ENCODE data around the gene RAF1. TPM values are rescaled to one million over a fixed set of nuclear protein-coding genes. Genes with fewer than 3 reads are reported as not detected.
A peak's percentile ranks its signal among the peaks of the same experiment; 100 is the strongest.

Gene RAF1
- total and polyA plus RNA-seq, 2 of the 13 experiments (the other 11 are each of a cell fraction or from before 2014, with no cell fraction given), result 72.2 to 91.4 TPM

DNA sequence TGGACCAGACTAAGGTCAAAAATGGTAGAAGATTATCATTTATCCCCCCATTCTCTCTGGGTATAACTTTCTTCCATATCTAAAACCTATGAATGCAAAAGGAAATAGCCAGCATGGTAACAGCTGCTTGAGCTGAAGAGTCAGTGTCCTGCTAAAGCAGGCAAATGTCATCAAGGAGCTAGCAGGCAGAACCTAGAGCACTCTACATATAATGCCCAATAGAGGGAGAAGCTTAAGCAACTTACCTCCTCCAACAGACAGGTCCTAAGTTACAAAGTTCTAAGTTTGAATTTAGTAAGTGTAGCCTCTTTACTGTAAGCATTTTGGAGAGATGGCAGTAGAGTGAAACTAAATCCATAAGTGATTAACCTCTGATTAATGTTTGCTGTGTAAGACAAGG lies 7.7 kb downstream of the RAF1 start:
- intact Hi-C loops (cut with micrococcal nuclease; ENCODE audit: unreplicated experiment) (no loop called here), in situ Hi-C loops (cut with HindIII; ENCODE audit: extremely low pct_ligation_motif_present, low pct_unique_long_range_greater_than_20kb) (no loop called here)
- Histone ChIP-seq H3K4me3 (replicated peaks in 1 of 3; ENCODE audit: insufficient read depth in 1 of 3, low read depth in 2 of 3, low read length in 3 of 3) (no peak overlapping the region), H3K4me1 (ENCODE audit: insufficient read depth, low read length) (peaks cover 62% of the 10 kb centered on the region), H3K9ac (ENCODE audit: insufficient read depth, low read depth, low read length) (no peak overlapping the region), H4K20me1 (ENCODE audit: insufficient read depth, low read length) (peaks cover 25% of the 10 kb centered on the region), H3K79me2 (ENCODE audit: insufficient read depth, low read length) (peaks cover 97% of the 10 kb centered on the region), H2AFZ (ENCODE audit: low read length) (no peak overlapping the region), H3K27ac (ENCODE audit: extremely low read length, insufficient read depth, low read length) (no peak overlapping the region), H3K27me3 (ENCODE audit: control insufficient read depth in 1 of 2, insufficient read depth in 2 of 2, low read length in 2 of 2) (no peaks in the 10 kb centered on the region), H3K36me3 (replicated peaks in 1 of 2; ENCODE audit: control insufficient read depth in 1 of 2, insufficient read depth in 2 of 2, low read length in 2 of 2) (no peaks in the 10 kb centered on the region; a peak in 1 of 5 replicates), H3K9me3 (ENCODE audit: low read length) (no peaks in the 10 kb centered on the region), H3K4me2 (ENCODE audit: low read depth, low read length) (no peak overlapping the region)
- ChIA-PET CTCF (ENCODE audit: low intra/inter-chr PET ratio, low total read pairs) (no interaction called here), POLR2A (no interaction called here)
- FAIRE-seq (no peak), ATAC-seq (peak; percentile 57; the same call in 2 of the 3 replicates), DNase-seq (ENCODE audit: low spot score) (no peak)
- TSS peak; percentile 2 for BruUV-seq (replicated peaks)
- TF ChIP-seq, protein P1, sequence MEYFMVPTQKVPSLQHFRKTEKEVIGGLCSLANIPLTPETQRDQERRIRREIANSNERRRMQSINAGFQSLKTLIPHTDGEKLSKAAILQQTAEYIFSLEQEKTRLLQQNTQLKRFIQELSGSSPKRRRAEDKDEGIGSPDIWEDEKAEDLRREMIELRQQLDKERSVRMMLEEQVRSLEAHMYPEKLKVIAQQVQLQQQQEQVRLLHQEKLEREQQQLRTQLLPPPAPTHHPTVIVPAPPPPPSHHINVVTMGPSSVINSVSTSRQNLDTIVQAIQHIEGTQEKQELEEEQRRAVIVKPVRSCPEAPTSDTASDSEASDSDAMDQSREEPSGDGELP (IDR thresholded peaks at IDR 0.05; ENCODE audit: borderline replicate concordance, low read depth), result no peak
- TF ChIP-seq SAFB2 (CRISPR knock-in tag; IDR thresholded peaks at IDR 0.05; ENCODE audit: borderline replicate concordance, low read depth), result no peak
- TF ChIP-seq, protein P2, sequence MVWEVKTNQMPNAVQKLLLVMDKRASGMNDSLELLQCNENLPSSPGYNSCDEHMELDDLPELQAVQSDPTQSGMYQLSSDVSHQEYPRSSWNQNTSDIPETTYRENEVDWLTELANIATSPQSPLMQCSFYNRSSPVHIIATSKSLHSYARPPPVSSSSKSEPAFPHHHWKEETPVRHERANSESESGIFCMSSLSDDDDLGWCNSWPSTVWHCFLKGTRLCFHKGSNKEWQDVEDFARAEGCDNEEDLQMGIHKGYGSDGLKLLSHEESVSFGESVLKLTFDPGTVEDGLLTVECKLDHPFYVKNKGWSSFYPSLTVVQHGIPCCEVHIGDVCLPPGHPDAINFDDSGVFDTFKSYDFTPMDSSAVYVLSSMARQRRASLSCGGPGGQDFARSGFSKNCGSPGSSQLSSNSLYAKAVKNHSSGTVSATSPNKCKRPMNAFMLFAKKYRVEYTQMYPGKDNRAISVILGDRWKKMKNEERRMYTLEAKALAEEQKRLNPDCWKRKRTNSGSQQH (CRISPR knock-in tag; IDR thresholded peaks at IDR 0.05; ENCODE audit: low read depth), result no peak
- no peak for TF ChIP-seq ZNF703 (CRISPR knock-in tag; IDR thresholded peaks at IDR 0.05; ENCODE audit: borderline replicate concordance)
- TF ChIP-seq SIN3A (IDR thresholded peaks at IDR 0.05; ENCODE audit: borderline replicate concordance, low read depth, low read length), result no peak
- TF ChIP-seq SRY (CRISPR knock-in tag; IDR thresholded peaks at IDR 0.05), result no peak
- no peak for TF ChIP-seq ZNF839 (CRISPR knock-in tag; IDR thresholded peaks at IDR 0.05; ENCODE audit: borderline replicate concordance)
- TF ChIP-seq, protein P3, sequence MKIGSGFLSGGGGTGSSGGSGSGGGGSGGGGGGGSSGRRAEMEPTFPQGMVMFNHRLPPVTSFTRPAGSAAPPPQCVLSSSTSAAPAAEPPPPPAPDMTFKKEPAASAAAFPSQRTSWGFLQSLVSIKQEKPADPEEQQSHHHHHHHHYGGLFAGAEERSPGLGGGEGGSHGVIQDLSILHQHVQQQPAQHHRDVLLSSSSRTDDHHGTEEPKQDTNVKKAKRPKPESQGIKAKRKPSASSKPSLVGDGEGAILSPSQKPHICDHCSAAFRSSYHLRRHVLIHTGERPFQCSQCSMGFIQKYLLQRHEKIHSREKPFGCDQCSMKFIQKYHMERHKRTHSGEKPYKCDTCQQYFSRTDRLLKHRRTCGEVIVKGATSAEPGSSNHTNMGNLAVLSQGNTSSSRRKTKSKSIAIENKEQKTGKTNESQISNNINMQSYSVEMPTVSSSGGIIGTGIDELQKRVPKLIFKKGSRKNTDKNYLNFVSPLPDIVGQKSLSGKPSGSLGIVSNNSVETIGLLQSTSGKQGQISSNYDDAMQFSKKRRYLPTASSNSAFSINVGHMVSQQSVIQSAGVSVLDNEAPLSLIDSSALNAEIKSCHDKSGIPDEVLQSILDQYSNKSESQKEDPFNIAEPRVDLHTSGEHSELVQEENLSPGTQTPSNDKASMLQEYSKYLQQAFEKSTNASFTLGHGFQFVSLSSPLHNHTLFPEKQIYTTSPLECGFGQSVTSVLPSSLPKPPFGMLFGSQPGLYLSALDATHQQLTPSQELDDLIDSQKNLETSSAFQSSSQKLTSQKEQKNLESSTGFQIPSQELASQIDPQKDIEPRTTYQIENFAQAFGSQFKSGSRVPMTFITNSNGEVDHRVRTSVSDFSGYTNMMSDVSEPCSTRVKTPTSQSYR (CRISPR knock-in tag; IDR thresholded peaks at IDR 0.05; ENCODE audit: borderline replicate concordance), result no peak
- TF ChIP-seq, protein P4, sequence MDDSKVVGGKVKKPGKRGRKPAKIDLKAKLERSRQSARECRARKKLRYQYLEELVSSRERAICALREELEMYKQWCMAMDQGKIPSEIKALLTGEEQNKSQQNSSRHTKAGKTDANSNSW (CRISPR knock-in tag; IDR thresholded peaks at IDR 0.05; ENCODE audit: borderline replicate concordance), result no peak
- TF ChIP-seq ZNF343 (CRISPR knock-in tag; IDR thresholded peaks at IDR 0.05), result no peak
